ENCODE data around the gene BMERB1.

BMERB1 gene

DNA sequence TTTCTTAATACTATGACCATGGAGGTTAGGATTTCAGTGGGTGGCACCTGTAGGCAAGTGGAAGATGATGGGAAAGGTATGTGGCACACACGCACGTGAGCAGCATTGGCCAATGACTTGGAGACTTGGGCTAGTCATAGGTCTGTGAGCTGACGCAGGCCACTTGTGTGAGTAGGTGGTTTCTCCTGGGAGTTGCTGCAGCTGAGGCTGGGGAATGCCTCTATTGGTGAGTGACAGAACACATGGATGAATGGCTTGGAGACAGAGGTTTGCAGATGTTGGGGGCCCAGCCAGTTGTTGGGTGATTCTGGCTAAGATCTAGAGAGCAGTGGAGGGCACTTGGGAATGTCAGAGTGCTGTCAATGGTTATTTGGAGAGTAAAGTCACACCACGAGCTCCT is 144.4 kb downstream of the BMERB1 start:
- Histone ChIP-seq H3K9me3 (no peaks in the 10 kb centered on the region), H3K27ac (no peak overlapping the region), H3K4me3 (no peak overlapping the region), H3K27me3 (no peaks in the 10 kb centered on the region), H3K4me1 (no peaks in the 10 kb centered on the region), H3K36me3 (peaks cover 26 to 41% (median 27%) of the 10 kb centered on the region in 3 donors)
- no peak for DNase-seq
- intact Hi-C loops (cut with DNase I; ENCODE audit: low total_unique reads): no loop called here
- TF ChIP-seq, protein P1, sequence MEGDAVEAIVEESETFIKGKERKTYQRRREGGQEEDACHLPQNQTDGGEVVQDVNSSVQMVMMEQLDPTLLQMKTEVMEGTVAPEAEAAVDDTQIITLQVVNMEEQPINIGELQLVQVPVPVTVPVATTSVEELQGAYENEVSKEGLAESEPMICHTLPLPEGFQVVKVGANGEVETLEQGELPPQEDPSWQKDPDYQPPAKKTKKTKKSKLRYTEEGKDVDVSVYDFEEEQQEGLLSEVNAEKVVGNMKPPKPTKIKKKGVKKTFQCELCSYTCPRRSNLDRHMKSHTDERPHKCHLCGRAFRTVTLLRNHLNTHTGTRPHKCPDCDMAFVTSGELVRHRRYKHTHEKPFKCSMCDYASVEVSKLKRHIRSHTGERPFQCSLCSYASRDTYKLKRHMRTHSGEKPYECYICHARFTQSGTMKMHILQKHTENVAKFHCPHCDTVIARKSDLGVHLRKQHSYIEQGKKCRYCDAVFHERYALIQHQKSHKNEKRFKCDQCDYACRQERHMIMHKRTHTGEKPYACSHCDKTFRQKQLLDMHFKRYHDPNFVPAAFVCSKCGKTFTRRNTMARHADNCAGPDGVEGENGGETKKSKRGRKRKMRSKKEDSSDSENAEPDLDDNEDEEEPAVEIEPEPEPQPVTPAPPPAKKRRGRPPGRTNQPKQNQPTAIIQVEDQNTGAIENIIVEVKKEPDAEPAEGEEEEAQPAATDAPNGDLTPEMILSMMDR (IDR thresholded peaks at IDR 0.05): no peak

DNA sequence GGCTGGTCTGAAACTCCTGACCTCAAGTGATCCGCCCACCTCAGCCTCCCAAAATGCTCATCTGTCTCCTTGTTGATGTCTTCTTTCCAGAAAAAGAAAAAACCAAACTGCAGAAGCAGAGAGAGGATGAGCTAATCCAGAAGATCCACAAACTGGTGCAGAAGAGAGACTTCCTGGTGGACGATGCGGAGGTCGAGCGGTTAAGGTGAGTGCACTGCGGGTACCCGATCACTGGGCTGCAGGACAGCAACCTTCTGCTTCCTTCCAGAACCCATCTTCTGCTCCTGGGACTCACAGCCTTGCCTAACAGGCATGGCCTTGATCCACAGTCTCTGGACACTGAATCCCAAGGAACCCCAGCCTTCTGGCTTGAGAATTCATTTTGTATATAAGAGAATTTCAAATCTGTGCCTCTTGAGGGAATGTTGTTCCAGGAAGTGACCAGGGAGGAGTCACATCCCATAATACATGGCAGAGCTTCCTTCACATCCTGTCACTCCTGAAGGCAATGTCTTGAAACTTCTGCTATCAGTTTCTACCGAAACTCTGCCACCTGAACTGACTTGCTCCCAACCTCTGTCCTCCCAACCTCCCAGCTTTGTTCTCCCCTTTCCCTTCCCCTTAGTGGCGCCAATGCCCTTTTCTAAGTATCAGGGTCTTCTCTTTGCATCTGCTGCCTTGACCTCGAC is 146.9 kb downstream of the BMERB1 start:
- TF ChIP-seq, protein P1 (IDR thresholded peaks at IDR 0.05): no peak
- Histone ChIP-seq H3K36me3 (peaks cover 44 to 62% (median 46%) of the 10 kb centered on the region in 3 donors), H3K27ac (no peak overlapping the region)

DNA sequence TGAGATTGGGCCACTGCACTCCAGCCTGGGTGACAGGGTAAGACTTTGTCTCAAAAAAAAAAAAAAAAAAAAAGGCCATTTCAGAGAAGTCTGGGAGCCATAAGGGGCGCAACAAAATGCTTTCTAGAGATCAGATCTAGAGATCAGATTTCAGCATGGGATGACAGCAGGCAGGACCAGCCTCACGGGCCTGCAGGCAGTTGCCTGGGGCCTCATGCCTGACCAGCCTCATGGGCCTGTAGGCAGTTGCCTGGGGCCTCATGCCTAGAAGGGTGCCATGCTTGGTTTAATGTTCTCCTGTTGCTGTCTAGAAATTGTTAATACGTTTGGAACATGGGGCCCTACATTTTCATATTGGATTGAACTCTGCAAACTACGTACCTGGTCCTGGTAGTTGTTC is 149.1 kb downstream of the BMERB1 start:
- DNase-seq: no peak
- no peak overlapping the region for H3K27ac ChIP-seq
- intact Hi-C loops (cut with DNase I; ENCODE audit: low total_unique reads): no loop called here
- TF ChIP-seq, protein P1 (IDR thresholded peaks at IDR 0.05): no peak
- no peak overlapping the region for H3K4me3 ChIP-seq
- H3K9me3 ChIP-seq: peaks cover 5 to 9% (median 5%) of the 10 kb centered on the region in 3 donors
- no peaks in the 10 kb centered on the region for H3K4me1 ChIP-seq
- H3K27me3 ChIP-seq: no peaks in the 10 kb centered on the region
- peaks cover 48 to 79% (median 69%) of the 10 kb centered on the region in 3 donors for H3K36me3 ChIP-seq

More for the DNA sequence above, 146.9 kb downstream of the BMERB1 start:
- H3K4me1 ChIP-seq: no peaks in the 10 kb centered on the region
- no peak for DNase-seq
- H3K9me3 ChIP-seq: peaks cover 2 to 6% (median 5%) of the 10 kb centered on the region in 3 donors
- no peaks in the 10 kb centered on the region for H3K27me3 ChIP-seq
- intact Hi-C loops (cut with DNase I; ENCODE audit: low total_unique reads): no loop called here
- H3K4me3 ChIP-seq: no peak overlapping the region

DNA sequence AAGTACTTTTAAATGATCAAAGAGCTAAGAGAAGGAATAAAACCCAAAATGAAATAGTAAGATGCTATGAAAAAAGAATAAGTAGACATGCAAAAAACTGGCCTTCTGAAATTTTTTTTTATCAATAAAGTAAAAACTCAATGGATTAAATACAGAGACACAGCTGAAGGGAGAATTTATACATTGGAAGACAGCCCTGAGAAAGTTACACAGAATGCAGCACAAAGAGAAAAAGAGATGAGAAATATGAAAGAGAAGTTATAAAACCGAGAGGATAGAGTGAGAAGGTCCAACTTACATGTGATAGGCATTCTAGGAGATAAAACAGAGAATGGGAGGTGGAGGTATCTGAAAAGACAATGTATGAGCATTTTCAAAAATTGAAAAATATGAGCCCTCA is 151.6 kb downstream of the BMERB1 start:
- H3K4me1 ChIP-seq: peaks cover 0 to 8% (median 6%) of the 10 kb centered on the region in 4 donors
- H3K4me3 ChIP-seq: no peak overlapping the region
- peaks cover 5 to 9% (median 5%) of the 10 kb centered on the region in 3 donors for H3K9me3 ChIP-seq
- H3K36me3 ChIP-seq: peaks cover 48 to 91% (median 72%) of the 10 kb centered on the region in 3 donors
- TF ChIP-seq, protein P1 (IDR thresholded peaks at IDR 0.05): no peak
- H3K27ac ChIP-seq: no peak overlapping the region
- DNase-seq: no peak
- H3K27me3 ChIP-seq: no peaks in the 10 kb centered on the region
- intact Hi-C loops (cut with DNase I; ENCODE audit: low total_unique reads): no loop called here

DNA sequence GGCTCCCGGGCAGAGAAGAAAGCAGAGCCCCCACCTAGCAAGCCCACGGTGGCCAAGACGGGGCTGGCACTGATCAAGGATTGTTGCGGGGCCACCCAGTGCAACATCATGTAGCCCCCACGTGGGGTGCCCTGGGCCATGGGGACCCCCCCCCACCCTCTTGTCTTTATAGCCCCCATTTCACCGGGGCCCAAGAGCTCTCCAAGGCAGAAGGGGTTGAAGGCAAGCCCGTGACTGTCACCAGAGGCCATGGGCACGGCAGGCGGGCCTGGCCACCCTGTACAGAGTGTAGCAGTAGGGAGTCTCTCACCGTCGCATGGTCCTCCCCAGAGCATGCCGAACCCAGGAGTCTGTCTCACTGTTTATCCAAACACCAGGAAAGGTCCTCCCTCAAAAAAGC is 152.3 kb downstream of the BMERB1 start:
- no peak overlapping the region for H3K27ac ChIP-seq
- intact Hi-C loops (cut with DNase I; ENCODE audit: low total_unique reads): no loop called here
- H3K9me3 ChIP-seq: peaks cover 5 to 9% (median 5%) of the 10 kb centered on the region in 3 donors
- TF ChIP-seq, protein P1 (IDR thresholded peaks at IDR 0.05): no peak
- no peak overlapping the region for H3K4me3 ChIP-seq
- H3K4me1 ChIP-seq: peaks cover 0 to 10% (median 7%) of the 10 kb centered on the region in 4 donors
- H3K27me3 ChIP-seq: no peaks in the 10 kb centered on the region
- DNase-seq: peak in 1 of 2 donors; percentile 63
- peaks cover 41 to 85% (median 65%) of the 10 kb centered on the region in 3 donors for H3K36me3 ChIP-seq
